HG03045 (cell line): ENCODE results near the gene MST1.
A peak's percentile ranks its signal among the peaks of the same experiment; 100 is the strongest.

Experiments used
- ATAC-seq: cut with Tn5 transposase; IDR thresholded peaks from one replicate; pipeline ENCODE4 v1.9.1; 2021; ENCODE audit warnings: mild to moderate bottlenecking, moderate library complexity; ENCODE audit not compliant: unreplicated experiment

MST1 gene

DNA sequence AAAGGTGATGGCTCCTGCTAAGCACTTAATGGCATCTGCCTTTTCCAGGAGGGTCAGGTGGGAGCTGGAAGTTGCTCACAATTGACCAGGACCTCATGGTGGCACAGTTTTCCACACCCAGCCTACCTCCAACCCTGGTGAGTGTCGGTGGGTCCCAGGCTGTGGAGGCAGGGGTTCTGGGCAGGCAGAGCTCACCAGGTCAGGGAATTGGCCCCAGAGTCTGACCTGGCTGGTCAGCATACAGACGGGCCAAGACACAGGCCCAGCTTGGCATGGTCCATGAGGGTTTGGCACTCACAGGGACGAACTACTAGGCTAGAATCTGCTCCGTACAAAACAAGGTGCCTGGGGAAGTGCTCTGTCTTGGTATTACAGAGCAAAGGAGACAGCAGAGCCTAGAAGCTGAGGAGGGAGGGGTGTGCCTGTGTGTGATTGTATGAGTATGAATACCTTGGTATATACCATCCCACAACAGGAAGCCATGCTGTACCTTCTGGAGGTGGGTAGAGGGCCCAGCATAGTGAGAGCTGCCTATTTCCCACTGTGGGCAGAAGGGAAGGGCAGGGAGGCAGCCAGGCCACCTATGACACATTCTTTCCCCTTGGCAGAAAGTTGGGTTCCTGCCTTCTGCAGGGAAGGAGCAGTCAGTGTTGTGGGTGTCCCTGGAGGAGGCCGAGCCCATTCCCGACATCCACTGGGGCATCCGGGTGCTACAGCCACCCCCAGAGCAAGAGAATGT lies 8.6 kb downstream of the MST1 start:
- ATAC-seq: no peak

DNA sequence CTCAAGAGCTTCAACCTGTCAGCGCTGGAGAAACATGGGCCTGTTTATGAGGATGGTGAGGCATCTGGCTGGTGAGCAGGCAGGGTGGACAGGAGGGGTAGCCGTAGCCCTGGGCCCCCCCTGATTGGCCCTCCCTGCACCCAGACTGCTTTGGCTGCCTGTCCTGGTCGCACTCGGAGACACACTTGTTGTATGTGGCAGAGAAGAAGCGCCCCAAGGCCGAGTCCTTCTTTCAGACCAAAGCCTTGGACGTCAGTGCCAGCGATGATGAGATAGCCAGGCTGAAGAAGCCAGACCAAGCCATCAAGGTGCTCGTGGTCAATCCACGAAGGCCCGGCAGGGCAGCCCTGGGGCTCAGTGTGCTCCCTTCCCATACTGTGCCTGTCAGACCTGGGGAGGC lies 13.4 kb downstream of the MST1 start:
- ATAC-seq: no peak

DNA sequence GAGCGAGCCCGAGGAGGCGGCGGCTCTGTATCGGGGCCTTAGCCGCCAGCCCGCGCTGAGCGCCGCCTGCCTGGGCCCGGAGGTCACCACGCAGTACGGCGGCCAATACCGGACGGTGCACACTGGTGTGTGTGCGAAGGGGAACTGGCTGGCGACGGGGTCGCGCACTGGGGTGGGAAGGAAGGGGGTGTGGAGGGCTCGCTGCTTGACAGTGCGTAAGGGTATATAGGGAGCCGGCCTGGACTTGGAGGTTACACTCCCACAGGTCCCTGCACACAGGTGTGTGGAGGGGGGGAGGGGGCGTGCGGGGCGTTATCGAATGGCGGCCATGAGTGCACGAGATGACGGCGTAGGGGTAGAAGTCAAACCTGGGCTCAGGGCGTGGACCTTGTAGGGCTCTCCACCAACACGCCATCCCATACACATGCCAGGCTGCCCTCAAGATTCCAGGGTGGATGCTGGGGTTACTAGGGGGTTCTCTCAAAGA lies 14.7 kb downstream of the MST1 start:
- peak; percentile 6 for ATAC-seq

DNA sequence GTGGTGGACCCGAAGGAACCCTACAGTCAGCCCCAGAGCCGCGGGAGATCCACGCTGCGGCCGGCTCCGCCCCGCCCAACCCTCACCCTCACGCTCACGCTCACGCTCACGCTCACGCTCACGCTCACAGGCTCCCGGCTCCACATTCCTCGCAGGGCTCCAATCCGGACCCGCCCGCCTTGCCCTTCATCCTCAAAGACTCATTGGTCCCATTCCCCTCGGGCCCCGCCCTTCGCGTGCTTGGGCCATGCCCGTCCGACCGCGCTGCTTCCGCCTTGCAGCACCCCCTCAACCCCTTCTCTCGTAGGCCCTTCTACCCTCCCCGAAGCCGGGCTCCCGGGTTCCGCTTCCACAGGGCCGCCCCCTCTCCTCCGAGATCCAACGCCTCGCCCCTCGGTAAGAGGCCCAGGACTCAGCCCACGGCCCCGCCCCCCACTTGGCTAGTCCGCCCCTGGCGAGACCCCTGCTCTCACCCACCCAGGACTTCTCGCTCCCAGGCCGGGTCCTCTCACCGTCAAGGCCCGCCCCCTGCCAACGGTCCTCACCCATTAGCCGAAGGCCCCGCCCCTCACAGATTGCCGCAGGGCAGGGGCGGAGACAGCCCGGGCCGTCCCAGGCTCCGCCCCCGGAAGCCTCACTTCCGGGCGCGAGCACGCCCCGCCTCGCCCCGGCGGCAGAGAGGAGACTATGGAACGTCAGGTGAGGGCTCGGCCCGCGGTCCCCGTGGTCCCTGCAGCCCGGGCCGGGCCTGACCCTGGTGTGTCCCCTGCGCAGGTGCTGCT lies 15.4 kb downstream of the MST1 start, which contains the start of gene APEH:
APEH (plus strand) TSS at position 637 of the 782 bp plus-strand sequence; CDS start at position 688, 51 bp downstream.
- peak; percentile 79 for ATAC-seq

DNA sequence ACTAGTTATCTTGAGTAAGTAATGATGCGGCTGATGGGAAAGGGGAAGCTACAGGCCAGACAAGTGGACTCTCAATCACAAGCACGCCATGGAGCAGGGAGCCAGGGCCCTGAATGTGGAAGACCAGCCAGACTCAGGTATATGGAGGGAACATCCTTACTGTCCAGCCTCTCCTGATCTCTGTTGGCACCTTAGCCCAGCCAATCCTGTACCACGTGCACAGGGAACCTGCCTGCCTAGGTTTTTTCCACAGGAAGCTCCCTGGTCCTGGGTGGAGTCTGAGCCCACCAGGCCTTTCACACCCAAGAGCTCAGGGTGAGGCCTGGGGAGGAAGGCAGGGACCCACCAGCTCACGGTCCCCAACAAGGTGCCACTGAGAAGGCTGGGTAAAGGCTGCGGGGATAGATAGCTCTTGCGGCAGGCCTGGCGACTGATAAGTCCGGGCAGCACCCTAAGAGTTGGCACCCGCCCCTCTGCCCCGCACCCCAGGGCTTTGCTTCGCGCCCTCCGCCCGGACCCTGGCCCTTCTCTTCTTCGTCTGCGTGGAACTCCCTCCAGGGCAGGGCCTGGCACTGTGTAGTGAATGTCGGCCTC lies 16.1 kb downstream of the MST1 start:
- ATAC-seq: no peak

DNA sequence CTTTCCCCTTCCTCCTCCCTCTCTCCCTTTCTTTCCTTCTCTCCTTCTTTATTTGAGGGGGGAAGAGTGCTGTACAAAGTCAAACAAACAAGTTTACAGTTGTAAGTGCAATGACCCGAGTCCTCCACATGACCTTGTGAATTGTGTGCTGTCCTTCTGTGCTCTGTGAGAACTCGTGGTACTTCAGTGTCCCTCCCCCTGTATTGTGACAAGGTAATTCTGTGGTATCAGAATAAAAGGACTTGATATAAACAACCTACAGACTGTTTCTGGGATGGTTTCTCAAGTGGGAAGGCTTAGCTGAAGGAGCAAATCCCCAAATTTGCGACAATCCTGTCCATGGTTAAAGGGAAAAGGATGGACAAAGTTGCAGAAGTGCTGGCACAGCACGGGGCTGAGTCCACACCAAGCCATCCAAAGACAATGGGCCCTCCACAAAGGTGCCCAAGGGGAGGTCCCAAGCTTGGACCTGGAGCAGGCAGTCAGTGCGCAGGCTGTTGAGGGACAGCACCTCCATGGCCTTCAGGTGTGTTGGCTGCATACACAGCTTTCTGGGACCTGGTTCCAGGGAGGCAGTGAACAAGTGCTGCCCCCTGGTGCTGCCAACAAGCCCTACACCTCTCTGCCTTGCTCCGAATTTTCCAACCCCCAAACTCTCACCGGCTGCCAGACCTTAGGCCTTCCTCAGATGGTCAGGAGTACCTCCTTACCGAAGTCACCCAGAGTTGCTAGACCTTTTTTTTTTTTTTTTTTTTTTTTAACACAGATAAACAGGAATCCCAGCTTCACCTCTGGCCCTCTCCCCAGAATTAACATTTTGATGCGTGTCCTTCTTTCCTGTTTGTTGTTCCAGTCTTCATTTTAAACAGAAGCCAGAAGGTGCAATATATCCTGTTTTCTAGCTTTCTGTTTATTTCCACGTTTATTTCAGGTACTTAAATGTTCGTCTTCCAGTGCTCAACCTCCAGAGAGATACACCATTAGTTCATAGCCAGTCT lies 17.7 kb downstream of the MST1 start:
- ATAC-seq: no peak

DNA sequence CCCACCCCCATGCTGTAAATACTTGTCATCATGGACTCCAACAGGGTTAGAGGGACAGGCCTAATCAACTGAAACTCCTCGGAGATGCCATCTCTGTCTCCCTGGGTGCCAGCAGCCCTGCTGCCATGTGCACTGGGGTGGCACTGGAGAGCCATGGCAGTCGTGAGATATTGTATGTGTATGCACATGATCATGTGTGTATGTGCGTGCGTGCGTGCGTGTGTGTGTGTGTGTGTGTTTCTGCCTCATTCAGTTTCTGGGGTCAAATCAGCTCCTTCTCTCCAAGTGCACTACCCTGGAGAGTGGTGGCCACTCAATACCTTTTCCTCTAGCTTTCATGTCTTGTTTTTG lies 18.4 kb downstream of the MST1 start:
- no peak for ATAC-seq

DNA sequence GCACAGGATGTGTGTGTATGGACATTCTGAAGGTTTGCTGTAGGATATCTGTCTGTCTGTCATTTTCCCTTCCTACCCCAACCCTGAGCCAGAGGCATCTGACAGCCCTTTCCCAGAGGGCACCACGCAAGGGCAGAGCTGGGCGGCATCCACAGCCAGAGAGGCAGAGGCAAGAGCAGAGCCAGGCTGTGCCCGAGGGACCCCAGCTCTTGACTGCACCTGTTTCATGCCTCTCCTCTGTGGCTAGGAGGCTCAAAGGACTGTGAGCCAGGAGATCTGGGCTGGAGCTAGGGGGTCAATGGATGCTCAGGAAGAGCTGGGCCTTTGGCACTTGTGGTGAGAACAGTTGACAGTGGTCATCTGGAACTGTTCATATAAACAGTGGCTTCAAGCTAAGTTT lies 19.9 kb downstream of the MST1 start:
- ATAC-seq: no peak

DNA sequence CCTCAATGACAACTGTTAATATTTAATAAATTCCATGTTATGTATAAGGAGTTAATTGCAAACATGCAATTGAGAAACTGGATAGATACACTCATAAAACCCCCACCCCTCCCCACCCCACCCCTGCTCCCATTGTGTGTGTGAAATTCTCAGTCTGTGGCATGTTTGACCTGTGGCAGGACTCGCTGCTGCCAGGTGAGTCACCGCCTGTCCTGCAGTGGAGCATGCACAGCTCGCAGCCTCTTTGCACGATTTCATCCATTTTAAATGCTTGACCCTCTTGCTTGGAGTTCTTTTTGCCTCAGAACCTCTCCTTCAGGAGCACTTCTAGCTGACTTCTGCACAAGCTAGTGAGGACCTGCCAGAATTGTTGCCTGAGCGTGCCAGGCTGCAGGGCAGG lies 20.4 kb downstream of the MST1 start:
- no peak for ATAC-seq

DNA sequence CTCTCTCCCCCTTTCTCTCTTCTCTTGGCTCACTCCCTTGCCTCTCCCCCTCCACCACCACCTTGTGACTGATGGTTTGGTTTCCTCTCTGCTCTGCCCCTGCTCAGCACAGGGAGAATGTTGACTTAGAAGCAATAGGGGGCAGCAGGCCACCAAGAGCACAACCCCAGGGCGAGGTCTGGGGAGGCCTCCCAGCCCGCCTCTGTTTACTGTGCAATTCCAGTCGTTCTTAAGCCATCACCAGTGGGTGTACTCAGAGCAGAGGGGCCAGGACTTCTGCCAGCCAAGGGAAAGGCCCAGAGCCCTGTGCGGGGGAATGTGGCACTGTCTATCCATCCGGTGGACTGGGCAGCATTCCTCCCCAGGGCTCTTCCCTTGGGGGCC lies 20.9 kb downstream of the MST1 start:
- no peak for ATAC-seq

DNA sequence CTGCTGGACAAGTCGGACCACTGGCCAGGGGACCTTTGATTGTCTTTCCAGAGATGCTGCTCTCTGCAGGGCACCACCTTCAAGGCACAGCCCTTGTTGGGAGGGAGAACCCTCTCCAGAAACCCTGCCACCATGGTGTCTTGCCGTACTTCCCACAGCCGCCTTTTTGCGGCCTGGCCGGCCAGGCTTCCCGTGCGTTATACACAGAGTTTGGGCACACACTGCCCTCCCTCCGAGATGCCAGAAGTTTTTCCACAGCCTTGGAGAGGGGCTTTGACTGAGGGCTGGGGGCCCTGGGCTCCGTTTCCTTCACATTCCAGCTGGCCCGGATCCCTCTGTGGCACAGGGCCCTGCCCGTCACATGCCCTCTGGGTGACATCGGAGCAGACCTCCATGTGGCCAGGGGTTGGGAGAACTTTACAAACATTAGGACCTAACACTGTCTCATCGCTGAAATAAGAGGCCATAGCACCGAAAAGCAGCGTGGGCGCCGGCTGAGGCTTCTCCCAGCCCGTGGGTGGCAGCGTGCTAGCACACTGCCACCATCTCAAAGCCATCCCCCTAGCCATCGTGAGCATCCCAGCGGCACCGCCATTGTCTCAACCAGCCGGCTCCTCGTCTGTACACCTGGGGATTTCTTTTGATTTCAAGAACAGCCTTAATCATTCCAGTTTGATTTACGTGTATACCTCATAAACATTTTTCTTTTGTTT lies 21.4 kb downstream of the MST1 start:
- ATAC-seq: no peak

DNA sequence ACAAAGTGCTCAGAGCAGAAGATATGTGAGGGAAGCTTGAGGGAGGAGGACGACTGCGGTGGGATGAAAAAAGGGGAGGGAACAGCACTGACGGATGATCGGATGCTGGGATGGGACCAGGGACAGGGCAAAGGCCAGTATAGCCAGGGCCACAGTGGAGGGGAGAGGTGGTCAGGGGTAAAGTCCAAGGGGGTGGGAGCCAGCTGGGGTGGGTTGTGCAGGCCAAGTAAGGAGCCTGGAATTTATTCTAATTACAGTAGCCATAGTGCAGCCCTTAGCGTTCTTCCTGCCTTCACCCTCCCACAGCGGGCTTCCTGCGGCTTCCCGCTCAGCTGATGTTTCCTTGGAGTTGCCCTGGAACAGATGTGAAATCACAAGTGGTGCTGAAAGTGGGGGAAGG lies 22.7 kb downstream of the MST1 start:
- no peak for ATAC-seq

DNA sequence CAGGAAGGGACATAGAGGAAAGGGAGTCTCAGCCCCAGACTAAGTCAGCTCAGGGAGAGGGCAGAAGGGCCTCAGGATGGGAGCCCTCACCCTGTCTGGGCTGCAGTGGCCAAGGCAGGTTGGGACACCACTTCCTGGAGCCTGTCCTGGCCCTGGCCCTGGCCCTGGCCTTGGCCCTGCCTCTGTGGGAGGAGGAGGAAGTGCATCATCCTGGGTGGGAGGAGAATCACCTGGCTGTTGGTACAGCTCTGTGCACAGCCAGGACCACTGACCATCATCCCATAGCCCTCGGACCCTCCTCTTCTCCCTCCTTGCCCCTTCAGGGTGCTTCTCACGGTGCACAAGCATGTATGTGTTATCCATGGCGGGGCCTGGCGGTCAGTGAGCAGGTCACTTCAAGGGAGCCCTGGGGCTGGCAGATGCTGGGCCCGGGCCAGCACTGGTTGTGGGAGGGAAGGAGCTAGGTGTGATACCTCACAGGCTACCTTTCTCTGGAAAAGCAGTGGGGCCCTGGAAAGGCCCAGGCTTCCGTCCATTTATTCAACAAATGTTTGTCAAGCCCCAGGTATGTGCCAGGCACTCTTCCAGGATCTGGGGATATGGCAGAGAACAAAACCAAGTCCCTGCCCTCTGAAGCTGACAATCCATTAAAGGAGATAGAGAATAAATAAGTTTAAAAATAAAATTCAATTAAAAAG lies 23.3 kb downstream of the MST1 start:
- ATAC-seq: no peak

DNA sequence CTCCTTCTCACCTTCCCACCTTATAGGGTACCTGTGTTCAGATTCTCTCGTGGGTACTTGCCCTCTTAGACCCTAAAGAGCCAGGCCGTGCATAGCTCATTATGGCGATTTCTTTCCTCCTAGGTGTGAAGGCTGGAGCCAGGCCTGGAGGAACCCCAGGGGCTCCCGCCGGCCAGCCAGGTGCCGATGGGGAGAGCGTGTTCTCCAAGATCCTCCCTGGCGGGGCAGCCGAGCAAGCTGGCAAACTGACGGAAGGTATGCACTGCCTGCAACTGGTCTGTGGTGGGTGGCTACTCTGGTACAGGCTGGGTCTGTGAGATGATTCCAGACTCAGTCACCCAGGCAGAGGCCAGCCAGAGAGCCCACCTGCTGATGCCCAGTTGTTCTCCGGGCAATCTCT lies 25.0 kb downstream of the MST1 start:
- no peak for ATAC-seq

DNA sequence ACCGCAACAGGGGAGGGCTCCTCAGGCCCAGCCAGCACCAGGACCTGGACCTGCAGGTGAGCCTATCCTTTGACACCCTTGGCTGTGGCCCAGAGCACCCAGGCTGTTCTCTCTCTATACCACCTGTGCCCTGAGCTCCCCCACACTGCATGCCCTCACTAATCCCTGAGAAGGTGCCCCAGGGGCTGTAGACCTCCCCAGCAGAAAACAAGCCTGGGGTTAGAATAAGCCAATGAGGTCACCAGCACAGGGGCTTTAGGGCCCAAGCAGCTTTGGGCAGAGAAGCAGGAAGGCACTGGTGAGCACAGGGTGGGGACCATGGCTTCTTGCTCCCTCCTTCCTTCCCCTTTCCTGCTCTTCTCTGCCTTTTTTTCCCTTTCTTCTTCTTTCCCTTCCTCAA lies 25.4 kb downstream of the MST1 start:
- no peak for ATAC-seq

DNA sequence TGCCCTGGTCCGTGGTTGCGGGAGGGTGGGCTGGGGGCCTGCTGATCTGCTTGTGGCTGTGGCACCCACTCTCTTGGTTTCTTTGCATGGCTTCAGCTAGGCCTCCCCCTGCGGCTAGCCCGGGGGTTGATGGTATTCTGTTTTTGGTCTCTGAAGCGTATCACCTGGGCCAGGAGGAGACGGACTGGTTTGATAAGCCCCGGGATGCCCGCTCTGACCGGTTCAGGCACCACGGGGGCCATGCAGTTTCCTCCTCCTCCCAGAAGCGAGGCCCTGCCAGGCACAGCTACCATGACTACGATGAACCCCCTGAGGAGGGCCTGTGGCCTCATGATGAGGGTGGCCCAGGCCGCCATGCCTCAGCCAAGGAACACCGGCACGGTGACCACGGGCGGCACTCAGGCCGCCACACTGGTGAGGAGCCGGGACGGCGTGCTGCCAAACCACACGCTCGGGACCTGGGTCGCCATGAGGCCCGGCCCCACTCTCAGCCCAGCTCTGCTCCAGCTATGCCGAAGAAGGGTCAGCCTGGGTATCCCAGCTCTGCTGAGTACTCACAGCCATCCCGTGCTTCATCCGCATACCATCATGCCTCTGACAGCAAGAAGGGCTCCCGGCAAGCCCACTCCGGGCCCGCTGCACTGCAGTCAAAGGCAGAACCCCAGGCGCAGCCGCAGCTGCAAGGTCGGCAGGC lies 26.4 kb downstream of the MST1 start:
- no peak for ATAC-seq

DNA sequence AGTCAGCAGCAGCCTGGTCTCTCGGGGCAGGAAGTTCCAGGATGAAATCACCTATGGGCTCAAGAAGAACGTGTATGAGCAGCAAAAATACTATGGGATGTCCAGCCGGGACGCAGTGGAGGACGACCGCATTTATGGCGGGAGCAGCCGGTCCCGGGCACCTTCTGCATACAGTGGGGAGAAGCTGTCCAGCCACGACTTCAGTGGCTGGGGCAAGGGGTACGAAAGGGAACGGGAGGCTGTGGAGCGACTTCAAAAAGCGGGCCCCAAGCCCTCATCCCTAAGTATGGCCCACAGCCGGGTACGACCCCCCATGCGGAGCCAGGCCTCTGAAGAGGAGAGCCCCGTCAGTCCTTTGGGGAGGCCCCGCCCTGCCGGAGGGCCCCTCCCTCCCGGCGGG lies 27.3 kb downstream of the MST1 start:
- no peak for ATAC-seq

DNA sequence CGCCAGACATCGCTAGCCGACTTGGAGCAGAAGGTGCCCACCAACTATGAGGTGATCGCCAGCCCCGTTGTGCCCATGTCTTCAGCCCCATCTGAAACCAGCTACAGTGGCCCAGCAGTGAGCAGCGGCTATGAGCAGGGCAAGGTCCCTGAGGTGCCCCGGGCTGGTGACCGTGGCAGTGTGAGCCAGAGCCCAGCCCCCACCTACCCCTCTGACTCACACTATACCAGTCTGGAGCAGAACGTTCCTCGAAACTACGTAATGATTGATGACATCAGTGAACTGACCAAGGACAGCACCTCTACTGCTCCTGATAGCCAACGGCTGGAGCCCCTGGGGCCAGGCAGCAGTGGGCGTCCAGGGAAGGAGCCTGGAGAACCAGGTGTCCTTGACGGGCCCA lies 28.0 kb downstream of the MST1 start:
- ATAC-seq: no peak

DNA sequence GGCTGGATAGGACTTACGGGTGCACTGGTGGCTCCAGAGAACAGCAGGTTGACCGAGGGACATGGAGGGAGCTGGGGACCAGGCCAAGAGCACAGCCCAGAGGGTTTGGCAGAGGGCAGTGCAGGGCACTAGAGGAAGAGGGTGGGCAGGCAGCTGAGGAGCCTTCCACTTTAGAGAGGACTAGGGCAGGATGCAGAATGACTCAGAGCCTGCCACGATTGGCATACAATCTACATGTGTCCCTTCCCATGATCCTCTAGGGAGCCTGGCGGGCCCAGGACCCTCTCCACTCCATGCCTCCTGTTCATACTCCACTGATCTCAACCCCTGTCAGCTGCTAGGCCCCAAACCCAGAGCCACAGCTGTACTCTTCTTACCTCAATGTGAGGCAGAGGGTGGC lies 29.5 kb downstream of the MST1 start:
- no peak for ATAC-seq
